SK-N-DZ (cell line): ENCODE measurements around the gene FNDC7.
"Not testable (repeated sequence)": the region's sequence is repeated elsewhere in the genome, so short reads cannot be mapped to it uniquely, and the experiment has no call there.

Experiments
- DNase-seq: peaks from one replicate; pipeline ENCODE4 v3.0.0-alpha.2; 2015; ENCODE audit warnings: low spot score

Gene FNDC7

DNA sequence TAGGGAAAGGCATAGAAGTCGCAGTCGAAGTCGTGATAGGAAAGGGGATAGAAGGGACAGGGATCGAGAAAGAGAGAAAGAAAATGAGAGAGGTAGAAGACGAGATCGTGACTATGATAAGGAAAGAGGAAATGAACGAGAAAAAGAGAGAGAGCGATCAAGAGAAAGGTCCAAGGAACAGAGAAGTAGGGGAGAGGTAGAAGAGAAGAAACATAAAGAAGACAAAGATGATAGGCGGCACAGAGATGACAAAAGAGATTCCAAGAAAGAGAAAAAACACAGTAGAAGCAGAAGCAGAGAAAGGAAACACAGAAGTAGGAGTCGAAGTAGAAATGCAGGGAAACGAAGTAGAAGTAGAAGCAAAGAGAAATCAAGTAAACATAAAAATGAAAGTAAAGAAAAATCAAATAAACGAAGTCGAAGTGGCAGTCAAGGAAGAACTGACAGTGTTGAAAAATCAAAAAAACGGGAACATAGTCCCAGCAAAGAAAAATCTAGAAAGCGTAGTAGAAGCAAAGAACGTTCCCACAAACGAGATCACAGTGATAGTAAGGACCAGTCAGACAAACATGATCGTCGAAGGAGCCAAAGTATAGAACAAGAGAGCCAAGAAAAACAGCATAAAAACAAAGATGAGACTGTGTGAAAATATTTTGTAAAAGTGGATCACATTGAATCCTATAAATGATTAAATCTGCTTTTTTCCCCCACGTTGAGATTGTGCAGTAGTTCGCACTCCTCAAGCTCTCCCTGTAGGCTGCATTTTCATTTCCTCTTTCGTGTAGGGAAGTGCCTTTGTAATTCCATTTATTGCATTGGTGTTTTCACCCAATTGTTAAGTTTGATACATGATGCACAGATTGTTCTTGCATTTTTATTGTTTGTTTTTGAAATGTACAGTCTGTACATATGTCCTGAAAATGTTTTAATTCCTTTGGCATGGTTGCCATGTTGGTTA, 13.1 kb upstream of the FNDC7 start:
- DNase-seq = no peak

DNA sequence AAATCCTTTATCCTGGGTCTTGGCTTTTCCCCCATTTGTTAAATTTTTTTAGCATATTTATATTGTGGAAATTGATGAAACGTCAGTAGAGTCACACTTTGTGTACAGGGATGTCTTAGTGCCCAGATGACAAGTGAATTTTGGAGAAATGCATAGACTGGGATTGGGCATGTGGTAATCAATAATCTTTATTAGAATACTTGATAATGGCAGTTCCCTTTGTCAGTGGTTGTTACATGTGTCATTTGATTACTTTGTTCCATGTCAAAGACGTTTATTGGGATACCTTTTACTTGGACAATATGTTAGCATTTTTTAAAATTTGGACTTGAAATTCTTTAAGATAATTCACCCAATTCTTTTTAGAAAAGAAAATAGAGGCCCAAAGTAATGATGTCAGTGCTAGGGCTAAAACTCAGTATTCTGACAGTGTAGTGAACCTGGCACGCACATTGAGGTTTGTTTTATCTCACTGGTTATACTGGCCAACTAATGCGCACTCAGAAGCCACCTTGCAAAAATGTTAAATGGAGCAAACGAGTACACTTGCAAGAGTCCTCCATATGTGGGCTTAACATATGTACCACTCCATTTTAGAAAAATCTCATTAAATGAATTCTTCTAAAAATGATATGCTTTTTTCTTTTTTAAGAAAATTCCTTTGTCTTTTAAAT, 11.4 kb upstream of the FNDC7 start:
- no peak for DNase-seq

DNA sequence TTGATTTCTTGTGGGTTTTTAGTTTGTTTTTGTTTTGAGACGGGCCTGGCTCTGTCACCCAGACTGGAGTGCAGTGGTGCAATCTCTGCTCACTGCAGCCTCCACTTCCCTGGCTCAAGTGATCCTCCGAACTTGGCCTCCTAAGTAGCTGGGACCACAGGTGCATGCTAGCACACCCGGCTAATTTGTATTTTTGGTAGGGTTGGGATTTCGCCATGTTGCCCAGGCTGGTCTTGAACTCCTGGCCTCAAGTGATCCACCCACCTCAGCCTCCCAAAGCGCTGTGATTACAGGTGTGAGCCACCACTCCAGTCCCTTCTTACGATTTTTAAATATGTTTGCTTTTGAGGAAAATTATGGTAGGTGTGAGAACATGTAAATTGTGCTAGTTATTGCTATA, 10.6 kb upstream of the FNDC7 start:
- DNase-seq = not testable (repeated sequence)

DNA sequence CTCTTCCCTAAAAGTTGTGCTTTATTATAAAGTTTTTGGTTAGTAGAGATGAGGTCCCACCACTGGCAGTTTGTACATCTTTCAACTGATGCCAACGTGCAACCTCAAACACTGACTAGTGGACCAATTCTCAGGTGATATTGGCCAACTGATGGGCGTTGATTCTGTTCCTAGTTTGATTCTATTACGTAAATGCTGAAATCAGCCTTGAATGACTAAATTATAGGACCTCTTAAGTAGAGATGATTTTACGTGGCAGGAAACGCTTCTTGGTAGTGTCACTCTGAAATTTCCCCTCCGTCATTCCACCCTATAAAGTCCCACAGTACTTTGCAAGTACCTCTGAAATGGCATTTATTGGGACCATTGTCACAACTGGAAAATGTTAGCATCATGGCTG, 8.8 kb upstream of the FNDC7 start:
- no peak for DNase-seq

DNA sequence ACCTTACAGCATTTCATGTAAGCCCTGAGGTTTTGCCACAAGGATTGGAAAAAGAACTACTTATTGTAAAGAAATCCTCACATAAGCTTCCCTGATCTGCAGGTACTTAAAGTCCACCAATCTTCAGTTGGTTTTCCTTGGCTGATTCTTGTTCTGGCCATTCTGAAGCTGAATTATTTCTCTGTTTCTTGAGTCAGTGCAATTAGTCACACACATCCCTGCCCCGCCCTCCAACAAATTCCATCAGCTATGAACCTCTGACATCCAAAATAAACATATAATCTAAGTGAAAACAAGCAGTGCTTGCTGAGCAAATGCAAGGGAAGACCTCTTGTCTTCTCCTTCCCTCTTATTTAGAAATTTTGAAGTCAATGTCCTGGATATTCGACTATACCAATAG, 8.2 kb upstream of the FNDC7 start:
- DNase-seq = no peak

DNA sequence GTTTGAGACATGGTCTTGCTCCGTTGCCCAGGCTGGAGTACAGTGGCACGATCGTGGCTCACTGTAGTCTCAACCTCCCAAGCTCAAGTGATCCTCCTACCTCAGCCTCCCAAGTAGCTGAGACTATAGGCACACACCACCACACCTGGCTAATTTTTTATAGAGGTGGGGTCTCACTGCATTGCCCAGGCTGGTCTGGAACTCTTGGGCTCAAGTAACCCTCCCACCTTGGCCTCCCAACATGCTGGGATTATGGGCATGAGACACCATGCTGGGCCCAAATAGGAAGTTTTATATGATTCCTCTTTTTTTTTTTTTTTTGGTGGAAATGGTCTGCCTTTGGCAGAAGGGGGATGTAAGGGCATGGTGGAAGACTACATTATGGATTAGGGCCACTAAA, 6.1 kb upstream of the FNDC7 start:
- DNase-seq = no peak

DNA sequence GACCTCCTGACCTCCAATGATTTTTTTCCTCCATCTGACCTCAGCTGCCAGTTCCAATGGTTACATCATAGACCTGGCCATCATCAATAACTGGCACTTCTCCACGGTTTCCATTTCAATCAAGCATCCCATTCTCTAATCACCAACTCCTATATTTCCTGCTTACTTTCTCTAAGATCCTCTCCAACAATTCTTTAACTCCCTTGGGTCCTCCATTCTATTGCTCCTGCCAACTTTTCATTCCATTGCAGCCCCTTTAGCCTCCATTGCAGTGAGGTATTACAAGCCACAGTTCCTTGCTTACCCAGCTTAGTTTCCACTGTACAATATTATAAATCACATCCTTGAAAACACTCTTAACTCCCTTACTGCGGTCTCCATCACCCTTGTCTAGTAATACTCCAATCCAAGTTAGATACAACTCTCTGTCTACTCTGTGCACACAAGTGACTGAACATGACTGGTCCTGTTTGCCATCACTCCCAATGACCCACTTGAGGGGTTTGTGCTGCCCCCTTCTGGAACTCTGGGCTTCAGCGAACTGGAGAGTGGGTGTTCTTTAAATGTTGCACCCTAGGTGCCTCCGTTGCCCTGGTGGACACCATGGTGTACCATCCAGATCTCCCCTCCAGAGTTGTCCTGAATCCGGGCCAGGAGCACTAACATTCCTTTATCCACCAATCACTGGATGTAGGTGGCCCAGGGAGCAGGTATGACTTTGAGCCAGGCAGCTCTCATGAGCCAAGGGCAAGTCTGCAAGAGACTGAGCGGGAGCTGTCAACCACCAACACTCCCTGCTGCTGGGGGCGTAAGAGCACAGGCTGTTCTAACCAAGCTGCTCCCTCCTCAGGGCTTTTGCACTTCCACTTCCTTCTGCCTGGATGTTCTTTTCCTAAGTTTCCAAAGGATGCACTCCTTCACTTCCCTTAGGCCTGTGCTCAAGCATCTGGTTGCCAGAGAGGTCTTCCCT, 3.7 kb upstream of the FNDC7 start:
- DNase-seq = no peak

DNA sequence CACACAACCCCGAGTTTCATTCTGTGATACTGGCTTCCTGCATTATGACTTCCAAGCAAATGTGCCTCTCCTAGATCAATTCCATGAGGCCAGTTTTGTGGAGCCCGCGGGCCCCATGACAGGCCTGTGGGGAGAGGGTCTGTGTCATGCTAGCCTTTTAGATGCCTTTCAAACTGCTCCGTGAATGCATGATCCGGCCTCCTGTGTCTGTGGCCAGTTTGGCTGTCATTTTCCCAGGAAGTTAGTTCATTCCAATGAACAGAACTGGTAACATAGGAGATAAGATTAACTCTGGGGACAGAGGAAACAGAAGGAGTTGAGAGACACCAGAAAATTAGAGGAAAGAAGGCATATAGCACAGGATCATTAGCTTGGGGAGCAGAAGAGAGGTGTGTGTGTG, 3.2 kb downstream of the FNDC7 start:
- no peak for DNase-seq

DNA sequence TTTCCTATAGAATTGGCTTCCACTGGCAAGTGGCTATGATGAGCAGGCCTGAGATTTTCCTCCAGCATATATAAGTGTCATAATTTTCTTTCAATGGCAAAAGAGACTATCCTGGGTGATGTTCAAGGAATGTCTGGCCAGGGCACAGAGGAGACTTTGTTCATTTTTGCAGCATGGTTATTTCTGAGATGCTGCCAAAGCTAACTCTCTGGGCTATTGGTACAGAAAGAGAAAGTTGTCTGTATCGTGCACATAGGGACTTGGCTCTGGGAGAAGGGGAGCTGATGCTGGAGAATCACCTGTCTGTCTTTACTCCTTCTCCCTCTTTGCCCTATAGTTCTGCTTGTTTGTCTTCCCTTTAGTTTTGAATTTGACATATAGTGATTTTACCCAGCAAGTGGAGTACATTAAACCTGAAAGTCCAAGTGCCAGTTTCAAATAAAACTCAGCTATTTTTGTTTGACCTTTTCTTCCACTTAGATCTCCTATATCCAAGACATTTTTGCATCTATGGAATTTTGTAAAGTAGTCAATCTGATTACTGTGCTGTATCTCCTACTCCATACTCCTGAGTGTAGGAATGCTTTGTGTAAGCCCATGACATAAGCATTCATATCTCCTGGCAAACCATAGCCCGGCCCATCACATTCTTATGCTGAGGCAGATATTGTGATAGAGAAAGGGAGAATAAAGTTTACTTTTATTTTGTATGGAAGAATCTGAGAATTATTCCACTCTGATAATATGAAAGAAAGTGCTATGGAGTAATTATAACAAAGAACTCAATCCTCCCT, 3.9 kb downstream of the FNDC7 start:
- DNase-seq = no peak

DNA sequence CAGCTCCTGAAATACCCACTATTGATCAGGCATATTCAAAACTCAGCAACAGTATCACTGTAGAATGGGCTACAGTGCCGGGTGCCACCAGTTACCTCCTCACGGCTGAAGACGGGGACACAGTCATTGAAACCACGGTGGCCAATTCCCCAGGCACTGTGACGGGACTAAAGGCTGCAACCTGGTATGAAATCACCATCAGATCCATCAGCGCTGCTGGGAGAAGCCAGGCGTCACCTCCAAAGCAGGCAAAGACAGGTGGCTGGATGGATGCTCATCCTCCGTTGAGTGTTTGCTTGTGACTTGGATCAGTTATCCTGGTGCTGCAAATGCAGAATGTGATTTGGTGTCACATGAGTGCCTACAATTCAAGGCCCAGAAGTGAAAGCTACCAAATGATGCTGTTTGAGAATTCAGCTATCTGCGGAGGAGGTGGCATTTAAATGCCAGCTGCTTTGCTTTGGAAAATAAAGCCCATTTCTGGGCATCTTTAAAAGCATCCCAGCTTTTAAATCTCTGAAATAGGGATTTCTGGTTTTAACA, 5.1 kb downstream of the FNDC7 start:
- DNase-seq = no peak

DNA sequence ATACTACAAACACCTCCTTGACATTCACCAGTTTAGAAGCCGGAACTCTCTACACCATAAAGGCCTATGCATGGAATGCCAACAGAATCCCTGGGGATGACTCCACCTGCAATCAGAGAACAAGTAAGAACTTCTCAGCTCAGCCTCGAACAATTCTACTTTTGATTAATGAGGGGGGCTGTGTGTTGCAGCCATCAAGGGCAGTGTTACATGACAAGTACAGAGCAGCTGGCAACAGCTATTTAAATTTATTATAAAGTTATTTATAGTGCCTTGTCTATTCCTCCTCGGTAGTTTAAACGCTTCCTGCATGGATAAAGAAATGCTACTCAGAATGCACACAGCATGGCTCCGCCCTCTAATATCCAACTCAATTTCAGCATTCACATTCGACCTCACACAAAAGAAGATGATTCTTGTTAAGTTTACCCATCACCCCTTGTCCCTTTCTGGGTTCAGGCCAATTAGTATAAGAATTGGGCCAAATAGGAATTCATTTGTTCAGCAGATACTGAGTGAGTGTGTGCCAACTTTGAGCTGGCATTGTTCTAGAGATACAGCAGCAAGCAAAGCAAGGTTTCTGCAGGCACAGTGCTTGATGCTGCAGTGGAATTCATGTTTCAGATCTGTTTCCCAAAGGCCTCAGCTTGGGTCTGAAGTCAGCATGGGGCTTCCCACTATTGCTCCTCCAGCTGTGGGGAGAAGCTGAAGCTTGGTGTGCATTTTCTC, 6.4 kb downstream of the FNDC7 start:
- no peak for DNase-seq

DNA sequence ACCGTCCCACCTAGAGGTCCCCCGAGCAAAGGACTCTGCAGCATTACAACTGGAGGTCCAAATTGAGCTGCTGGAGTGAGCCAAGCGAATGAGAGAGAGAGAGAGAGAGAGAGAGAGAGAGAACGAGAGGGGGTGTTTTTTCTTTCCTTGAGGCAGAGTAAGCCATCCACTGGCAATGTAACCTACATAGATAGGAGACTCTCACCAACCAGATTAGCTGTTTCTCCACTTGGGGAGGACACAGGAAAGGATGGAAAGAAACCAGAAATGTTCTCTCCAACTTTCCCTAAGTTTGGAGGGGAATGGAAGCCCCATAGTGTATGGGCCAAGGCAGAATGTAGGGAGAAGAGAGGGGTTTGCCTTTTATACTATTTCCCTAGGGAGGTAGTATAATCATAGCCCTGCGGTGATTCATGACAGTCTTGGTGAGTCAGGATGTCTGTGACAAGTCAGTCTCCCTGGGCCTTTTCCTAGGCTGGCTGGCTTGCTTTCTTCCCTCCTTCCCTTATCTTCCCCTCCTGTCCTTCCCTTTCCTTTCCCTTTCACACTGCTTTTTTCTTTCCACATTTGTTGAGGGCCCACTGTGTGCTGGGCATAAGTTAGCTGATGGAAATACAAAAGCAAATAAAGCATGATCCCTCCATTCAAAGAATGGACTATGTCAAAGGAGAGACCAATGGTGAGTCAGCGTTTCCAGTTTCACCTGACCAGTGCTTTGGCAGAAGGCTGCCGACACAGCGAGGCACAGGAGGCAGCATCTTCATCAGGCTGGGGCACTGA, 7.1 kb downstream of the FNDC7 start:
- no peak for DNase-seq

DNA sequence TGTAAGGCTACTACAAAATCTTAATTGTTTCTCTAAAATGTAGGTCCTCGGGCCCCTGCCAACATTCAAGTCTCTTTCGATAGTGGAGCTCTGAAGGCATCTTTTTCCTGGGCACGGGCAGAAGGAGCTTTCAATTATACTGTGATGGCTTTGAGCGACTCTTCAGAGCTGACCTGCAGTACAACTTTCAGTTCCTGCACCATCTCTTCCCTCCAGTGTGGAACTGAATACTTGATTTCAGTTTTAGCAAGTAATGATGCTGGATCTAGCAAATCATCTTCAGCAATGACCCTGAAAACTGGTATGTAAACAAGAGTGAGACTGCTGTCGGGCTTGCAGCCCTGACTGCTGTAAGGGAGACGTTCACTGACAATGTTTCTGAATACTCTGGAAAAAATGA, 9.6 kb downstream of the FNDC7 start:
- DNase-seq = no peak

DNA sequence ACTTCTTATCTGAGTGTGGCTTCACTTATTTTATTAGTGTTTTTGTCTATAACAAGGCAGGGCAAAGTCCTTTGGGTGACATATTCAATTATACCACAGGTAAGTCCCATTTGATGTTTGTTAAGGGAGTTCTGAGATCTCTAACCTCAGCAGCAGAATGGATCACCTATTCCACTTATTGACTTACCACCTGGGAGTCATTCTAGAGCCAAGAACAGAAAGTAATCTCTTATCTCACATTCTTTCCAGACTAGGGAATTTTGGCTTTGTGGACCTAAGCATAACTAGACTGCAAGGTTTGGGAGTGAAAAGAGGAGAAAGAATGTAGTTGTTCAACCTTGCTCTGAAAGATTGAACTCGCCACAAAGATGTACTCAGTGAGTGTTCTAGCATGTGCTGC, 13.2 kb downstream of the FNDC7 start:
- no peak for DNase-seq

DNA sequence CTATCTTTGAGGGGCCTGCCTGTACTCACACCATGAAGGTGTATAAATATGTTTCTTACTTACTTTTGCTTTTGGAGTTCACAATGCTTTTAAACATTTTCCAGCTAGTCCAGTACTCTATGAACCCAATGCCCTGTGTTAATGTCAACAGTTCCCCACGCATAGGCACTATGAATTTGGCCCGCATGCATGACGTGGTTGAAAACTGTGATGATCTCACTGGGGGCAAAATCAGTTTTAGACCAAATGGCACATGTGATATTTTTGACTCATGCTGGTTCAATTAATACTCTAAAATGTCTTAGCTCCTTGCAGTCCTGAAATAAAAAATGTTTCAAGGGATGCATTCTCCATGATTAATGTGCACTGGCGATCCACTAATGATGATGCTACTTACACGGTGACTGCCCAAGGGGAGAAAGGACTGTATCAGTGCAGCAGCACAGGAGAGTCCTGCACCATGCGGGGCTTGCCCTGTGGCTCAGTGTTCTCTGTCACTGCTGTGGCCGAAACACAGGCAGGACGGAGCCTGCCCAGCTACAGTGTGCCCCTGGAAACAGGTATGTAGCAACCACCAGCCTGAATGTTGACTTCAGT, 15.7 kb downstream of the FNDC7 start:
- DNase-seq = no peak

DNA sequence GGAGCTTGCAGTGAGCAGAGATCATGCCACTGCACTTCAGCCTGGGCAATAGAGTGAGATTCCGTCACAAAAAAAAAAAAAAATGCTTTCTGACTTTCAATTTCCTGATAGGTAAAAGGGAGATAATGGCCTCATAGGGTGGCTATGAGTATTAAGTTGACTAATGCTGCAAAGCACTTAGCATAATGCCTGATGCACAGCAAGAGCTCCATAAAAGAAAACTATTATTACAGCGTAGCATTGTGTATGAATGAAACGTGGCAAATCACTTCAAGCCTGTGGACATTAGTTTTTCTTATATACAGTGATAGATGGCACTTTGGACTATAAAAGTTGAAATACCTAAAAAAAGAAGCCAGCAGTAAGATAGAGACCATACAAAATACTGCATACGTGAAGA, 16.8 kb downstream of the FNDC7 start:
- no peak for DNase-seq

DNA sequence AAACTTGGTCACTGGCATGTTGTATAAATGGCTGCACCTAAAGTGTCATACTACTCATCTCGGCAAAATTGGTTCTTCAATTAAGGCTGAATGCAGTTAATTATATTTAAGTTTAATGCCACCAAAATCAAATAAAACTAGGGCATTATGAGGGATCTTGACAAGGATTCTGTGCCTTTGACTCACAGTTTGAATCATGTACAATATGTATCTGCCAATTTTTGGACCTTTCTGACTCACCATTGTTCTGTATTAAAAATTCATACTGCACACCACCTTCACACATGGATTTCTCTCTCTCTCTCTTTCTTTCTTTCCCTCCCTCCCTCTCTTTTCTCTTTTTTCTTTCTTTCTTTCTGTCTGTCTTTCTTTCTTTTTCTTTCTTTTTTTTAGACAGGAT, 19.7 kb downstream of the FNDC7 start:
- no peak for DNase-seq

DNA sequence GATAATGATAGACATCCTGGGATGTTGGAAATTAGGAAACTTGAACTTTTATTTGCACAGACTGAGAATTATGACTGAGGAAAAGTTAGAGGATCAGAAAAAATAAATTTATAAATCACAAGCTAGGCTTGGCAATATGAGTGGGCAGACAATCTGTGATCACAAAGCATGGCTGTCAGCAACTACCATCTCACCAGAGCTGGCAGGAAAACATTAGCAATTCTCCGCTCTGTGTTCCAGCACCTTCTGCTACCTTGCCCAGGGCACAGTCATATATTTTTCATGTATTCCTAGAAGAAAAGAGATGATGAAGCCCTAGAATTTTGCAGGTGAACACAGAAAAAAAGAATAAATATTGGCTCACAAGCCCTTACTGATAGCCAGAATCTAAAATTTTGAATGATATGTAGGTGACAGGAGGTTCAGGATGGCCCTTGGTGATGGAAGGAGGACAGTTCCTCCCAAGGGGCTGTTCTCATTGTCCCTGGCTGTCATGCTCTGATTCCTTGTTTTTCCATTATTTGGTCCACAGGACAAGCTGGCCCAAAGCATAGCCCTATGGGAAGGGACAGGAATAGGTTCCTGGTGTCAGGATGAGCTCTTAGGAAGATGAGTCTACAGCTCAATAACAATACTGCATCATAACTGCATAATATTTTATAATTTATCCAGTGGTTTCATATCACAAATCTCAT, 21.6 kb downstream of the FNDC7 start:
- DNase-seq = no peak
